Measurements from ENCODE around the gene ARL9. TPM values are rescaled to one million over a fixed set of nuclear protein-coding genes. Genes with fewer than 3 reads are reported as not detected.

The ARL9 gene
- under 0.01 and 0.20 TPM in 2 replicates for total RNA-seq

GRCh38 chr4:56505269-56506130 is at the start of gene ARL9:
Gene ARL9 (plus strand): TSS chr4:56505791. CDS start chr4:56505863, 72 bp downstream.

GRCh38 chr4:56467284-56468096 is 38.1 kb upstream of the ARL9 start, which contains the start of gene SRP72:
Gene SRP72 (plus strand): TSS chr4:56467617. CDS start chr4:56467636, 19 bp downstream.

Other genes with a start within 250 kb of the ARL9 start
- 13.2 and 17.0 TPM in 2 replicates for gene AASDH, start 118.3 kb upstream of the ARL9 start, total RNA-seq
- gene PPAT, start 70.2 kb upstream of the ARL9 start, total RNA-seq = 18.7 and 28.3 TPM in 2 replicates
- gene PAICS, start 69.5 kb upstream of the ARL9 start, total RNA-seq = 55.1 and 89.1 TPM in 2 replicates
- 71.3 and 90.9 TPM in 2 replicates for gene SRP72, start 38.2 kb upstream of the ARL9 start, total RNA-seq
- 0.37 TPM in 1 of 2 replicates, not detected in the other for gene HOPX, start 175.5 kb downstream of the ARL9 start, total RNA-seq